Measurements from ENCODE around the gene ERICH4.
"Not testable (repeated sequence)": the region's sequence is repeated elsewhere in the genome, so short reads cannot be mapped to it uniquely, and the experiment has no call there.

ERICH4 gene

GRCh38 chr19:41434450-41434849 is 8.5 kb upstream of the ERICH4 start:
- Histone ChIP-seq H3K36me3 (peaks cover 38 to 80% (median 49%) of the 10 kb centered on the region in 11 experiments), H3K4me3 (no peak overlapping the region), H3K27ac (peak overlapping the region in 3 of 11 experiments; percentile 21 to 53 (median 37); a peak in 5 of 22 replicates), H3K9ac (peak overlapping the region in 4 of 11 experiments; percentile 3 to 44 (median 26); a peak in 2 of 22 replicates), H3K27me3 (no peaks in the 10 kb centered on the region), H4K20me1 (peaks cover 0 to 21% (median 0%) of the 10 kb centered on the region in 11 experiments; a peak in 5 of 22 replicates), H3K4me2 (peak overlapping the region in 10 of 11 experiments; percentile 24 to 72 (median 48); a peak in 16 of 22 replicates), H3K4me1 (peaks cover 31 to 65% (median 51%) of the 10 kb centered on the region in 10 experiments), H3K9me3 (replicated peaks in 1 of 11) (no peaks in the 10 kb centered on the region)
- TF ChIP-seq Cebpa-rat (IDR thresholded peaks at IDR 0.05), result no peak

DNA sequence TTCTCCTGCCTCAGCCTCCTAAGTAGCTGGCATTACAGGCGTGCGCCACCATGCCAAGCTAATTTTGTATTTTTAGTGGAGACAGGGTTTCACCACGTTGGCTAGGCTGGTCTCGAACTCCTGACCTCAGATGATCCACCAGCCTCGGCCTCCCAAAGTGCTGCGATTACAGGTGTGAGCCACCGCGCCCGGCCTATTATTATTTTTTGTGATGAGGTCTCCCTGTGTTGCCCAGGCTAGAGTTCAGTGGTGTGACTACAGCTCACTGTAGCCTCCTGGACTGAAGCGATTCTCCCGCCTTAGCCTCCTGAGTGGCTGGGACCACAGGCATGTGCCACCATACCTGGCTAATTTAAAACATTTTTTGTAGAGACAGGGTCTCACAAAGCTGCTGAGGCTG is 7.6 kb upstream of the ERICH4 start:
- not testable (repeated sequence) for H3K27ac ChIP-seq; H3K4me3 ChIP-seq; H3K27me3 ChIP-seq; H3K9ac ChIP-seq; H3K9me3 ChIP-seq (replicated peaks in 1 of 11)
- Histone ChIP-seq H3K4me2 (peak overlapping the region in 5 of 11 experiments; percentile 51 to 72 (median 65); a peak in 6 of 22 replicates), H3K36me3 (peaks cover 38 to 71% (median 46%) of the 10 kb centered on the region in 11 experiments), H4K20me1 (peaks cover 0 to 21% (median 0%) of the 10 kb centered on the region in 11 experiments; a peak in 5 of 22 replicates), H3K4me1 (peaks cover 31 to 61% (median 48%) of the 10 kb centered on the region in 10 experiments)

DNA sequence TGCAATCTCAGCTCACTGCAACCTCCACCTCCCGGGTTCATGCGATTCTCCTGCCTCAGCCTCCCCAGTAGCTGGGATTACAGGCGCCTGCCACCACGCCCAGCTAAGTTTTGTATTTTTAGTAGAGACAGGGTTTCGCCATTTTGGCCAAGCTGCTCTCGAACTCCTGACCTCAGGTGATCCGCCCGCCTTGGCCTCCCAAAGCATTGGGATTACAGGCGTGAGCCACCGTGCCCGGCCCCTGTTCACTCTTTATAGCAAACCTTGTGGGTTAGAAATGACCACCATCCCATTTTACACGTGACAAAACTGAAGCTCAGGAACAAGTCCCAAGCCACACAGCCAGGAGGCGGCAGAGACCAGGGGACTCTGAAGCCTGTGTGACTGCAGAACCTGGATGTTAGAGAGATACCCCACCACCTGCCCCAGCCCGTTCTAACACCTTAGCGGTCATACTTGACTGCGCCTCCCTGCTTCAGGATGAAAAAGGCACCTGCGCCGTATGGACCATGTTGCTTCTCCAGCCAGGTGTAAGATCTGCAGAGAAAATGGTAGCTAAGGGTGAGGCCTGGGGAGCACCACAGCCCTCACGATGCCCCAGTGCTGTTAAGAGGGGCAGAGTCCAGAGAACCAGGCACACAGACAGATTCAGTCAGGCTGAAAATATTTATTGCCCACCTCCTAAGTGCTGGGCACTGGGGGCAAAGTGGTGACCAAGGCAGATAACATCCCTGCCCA is 6.9 kb upstream of the ERICH4 start:
- Histone ChIP-seq H3K9ac (no peak overlapping the region; a peak in 2 of 22 replicates), H3K27ac (no peak overlapping the region), H3K4me3 (no peak overlapping the region), H4K20me1 (peaks cover 0 to 21% (median 0%) of the 10 kb centered on the region in 11 experiments; a peak in 5 of 22 replicates), H3K4me2 (no peak overlapping the region), H3K27me3 (no peaks in the 10 kb centered on the region), H3K9me3 (replicated peaks in 1 of 11) (no peaks in the 10 kb centered on the region), H3K36me3 (peaks cover 38 to 64% (median 46%) of the 10 kb centered on the region in 11 experiments), H3K4me1 (peaks cover 25 to 57% (median 43%) of the 10 kb centered on the region in 10 experiments)
- TF ChIP-seq Cebpa-rat (IDR thresholded peaks at IDR 0.05), result no peak

GRCh38 chr19:41436674-41436951 is 6.3 kb upstream of the ERICH4 start:
- H3K9ac ChIP-seq, result peak overlapping the region in 1 of 11 experiments; percentile 13; a peak in 2 of 22 replicates
- H3K27ac ChIP-seq, result no peak overlapping the region
- H3K4me3 ChIP-seq, result no peak overlapping the region
- no peak overlapping the region for H3K4me2 ChIP-seq
- peaks cover 37 to 59% (median 45%) of the 10 kb centered on the region in 11 experiments for H3K36me3 ChIP-seq
- H3K4me1 ChIP-seq, result peaks cover 21 to 52% (median 38%) of the 10 kb centered on the region in 10 experiments
- H3K9me3 ChIP-seq (replicated peaks in 1 of 11), result no peaks in the 10 kb centered on the region
- TF ChIP-seq Cebpa-rat (IDR thresholded peaks at IDR 0.05), result no peak
- peaks cover 0 to 20% (median 0%) of the 10 kb centered on the region in 11 experiments; a peak in 5 of 22 replicates for H4K20me1 ChIP-seq
- no peaks in the 10 kb centered on the region for H3K27me3 ChIP-seq

DNA sequence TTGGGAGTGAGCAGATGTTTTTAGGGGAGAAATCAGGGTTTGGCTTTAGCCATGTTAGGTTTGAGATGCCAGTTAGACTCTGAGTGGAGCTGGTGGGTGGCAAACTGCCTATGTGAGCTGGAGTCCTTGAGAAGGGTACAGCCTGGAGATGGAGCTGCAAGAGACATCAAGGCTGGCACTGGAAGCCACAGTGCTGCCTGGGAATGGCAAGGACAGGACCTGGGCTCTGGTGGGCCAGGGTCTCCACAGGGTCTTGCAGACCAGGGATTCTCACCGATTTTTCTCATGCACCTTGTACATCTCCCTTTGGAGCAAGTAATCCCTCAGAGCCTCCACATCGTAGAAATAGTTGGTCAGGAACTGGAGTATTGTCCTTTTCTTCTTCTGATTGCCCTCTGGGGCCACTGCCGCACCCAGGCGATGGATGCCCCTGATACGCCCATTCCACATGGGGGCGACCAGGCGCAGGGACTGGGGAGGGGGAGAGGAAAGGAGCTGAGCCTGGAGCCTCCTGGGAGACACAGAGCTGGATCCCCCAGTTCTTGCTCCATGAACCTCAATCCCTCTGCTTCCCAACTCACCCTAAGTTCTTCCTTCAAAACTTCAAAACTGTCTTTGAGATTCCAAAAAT is 4.9 kb upstream of the ERICH4 start:
- no peak for TF ChIP-seq Cebpa-rat (IDR thresholded peaks at IDR 0.05)
- no peak overlapping the region for H3K4me3 ChIP-seq
- peaks cover 26 to 53% (median 43%) of the 10 kb centered on the region in 10 experiments for H3K4me1 ChIP-seq
- peaks cover 23 to 45% (median 30%) of the 10 kb centered on the region in 11 experiments for H3K36me3 ChIP-seq
- H3K4me2 ChIP-seq, result peak overlapping the region; percentile 75 to 94 (median 84); a peak in 14 of 22 replicates
- H3K27ac ChIP-seq, result no peak overlapping the region
- no peaks in the 10 kb centered on the region for H3K9me3 ChIP-seq (replicated peaks in 1 of 11)
- no peak overlapping the region; a peak in 1 of 22 replicates for H3K9ac ChIP-seq
- peaks cover 0 to 11% (median 0%) of the 10 kb centered on the region in 11 experiments; a peak in 2 of 22 replicates for H4K20me1 ChIP-seq
- H3K27me3 ChIP-seq, result no peaks in the 10 kb centered on the region

- H3K4me1 ChIP-seq, result peaks cover 24 to 53% (median 42%) of the 10 kb centered on the region in 10 experiments
- TF ChIP-seq Cebpa-rat (IDR thresholded peaks at IDR 0.05), result peak in 7 of 11 experiments; percentile 32 to 68 (median 64); a peak in 7 of 22 replicates
- peaks cover 0 to 8% (median 0%) of the 10 kb centered on the region in 11 experiments; a peak in 2 of 22 replicates for H4K20me1 ChIP-seq
- peak within 1 kb of the TSS; percentile 75 to 94 (median 84) for H3K4me2 ChIP-seq
- peaks cover 17 to 34% (median 24%) of the 10 kb centered on the region in 11 experiments; a peak in 21 of 22 replicates for H3K36me3 ChIP-seq
- H3K27me3 ChIP-seq, result no peaks in the 10 kb centered on the region
- peak within 1 kb of the TSS; percentile 80 to 93 (median 89) for H3K9ac ChIP-seq
- H3K4me3 ChIP-seq, result peak within 1 kb of the TSS; percentile 61 to 83 (median 73)
- H3K27ac ChIP-seq, result peak within 1 kb of the TSS; percentile 70 to 96 (median 91)
- no peaks in the 10 kb centered on the region for H3K9me3 ChIP-seq (replicated peaks in 1 of 11)
Observed at GRCh38 chr19:41439441-41440222, 3.3 kb upstream of the ERICH4 start, which contains the start of gene DMAC2. Gene DMAC2 (minus strand): TSS chr19:41439912. CDS start chr19:41439899, 13 bp downstream.

- peaks cover 22 to 42% (median 33%) of the 10 kb centered on the region in 10 experiments for H3K4me1 ChIP-seq
- H3K36me3 ChIP-seq, result peaks cover 10 to 19% (median 16%) of the 10 kb centered on the region in 11 experiments; a peak in 20 of 22 replicates
- no peak overlapping the region for H3K27ac ChIP-seq
- no peaks in the 10 kb centered on the region for H3K9me3 ChIP-seq (replicated peaks in 1 of 11)
- peaks cover 0 to 3% (median 0%) of the 10 kb centered on the region in 11 experiments; a peak in 1 of 22 replicates for H4K20me1 ChIP-seq
- H3K4me3 ChIP-seq, result no peak overlapping the region
- TF ChIP-seq Cebpa-rat (IDR thresholded peaks at IDR 0.05), result no peak
- H3K4me2 ChIP-seq, result no peak overlapping the region
- H3K9ac ChIP-seq, result no peak overlapping the region
- no peaks in the 10 kb centered on the region for H3K27me3 ChIP-seq
Observed at GRCh38 chr19:41441321-41441945, 1.5 kb upstream of the ERICH4 start.

DNA sequence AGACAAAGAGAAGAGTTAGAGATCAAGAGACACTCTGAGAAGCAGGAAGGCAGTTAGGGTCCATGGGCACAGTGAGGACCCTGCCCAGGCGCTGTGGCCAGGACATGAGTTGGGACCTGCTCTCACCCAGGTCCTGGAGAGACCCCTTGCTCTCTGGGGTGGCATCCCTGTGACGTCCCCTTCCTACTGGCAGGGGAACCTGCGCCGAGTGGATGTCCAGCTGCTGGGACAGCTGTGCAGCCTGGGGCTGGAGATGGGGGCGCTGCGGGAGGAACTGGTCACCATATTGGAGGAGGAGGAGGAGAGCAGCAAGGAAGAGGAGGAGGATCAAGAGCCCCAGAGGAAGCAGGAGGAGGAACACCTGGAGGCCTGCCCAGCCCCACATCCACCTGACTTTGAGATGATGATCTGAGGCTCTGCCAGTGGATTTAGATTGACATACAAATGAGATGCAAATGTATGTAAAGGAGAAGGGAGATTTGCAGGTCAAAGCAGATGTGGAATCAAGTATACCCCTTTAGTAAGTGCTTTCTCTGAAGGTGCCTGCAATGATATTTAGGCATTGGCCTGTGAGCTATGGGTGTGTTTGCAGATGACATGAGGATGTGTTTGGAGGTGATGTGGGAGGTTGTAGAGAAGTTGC is 978 bp downstream of the ERICH4 start:
- Histone ChIP-seq H3K36me3 (no peaks in the 10 kb centered on the region), H3K9me3 (replicated peaks in 1 of 11) (no peaks in the 10 kb centered on the region), H4K20me1 (no peaks in the 10 kb centered on the region), H3K27ac (peak overlapping the region in 3 of 11 experiments; percentile 41 to 55 (median 44); a peak in 3 of 22 replicates), H3K4me2 (peak overlapping the region in 5 of 11 experiments; percentile 41 to 66 (median 55); a peak in 8 of 22 replicates), H3K4me1 (peaks cover 14 to 33% (median 22%) of the 10 kb centered on the region in 10 experiments), H3K4me3 (no peak overlapping the region), H3K27me3 (no peaks in the 10 kb centered on the region), H3K9ac (no peak overlapping the region)
- TF ChIP-seq Cebpa-rat (IDR thresholded peaks at IDR 0.05), result no peak
